ENCODE results near the gene B3GALT5.
A peak's percentile ranks its signal among the peaks of the same experiment; 100 is the strongest.

The B3GALT5 gene

GRCh38 chr21:39703578-39703977 lies 90.8 kb downstream of the B3GALT5 start:
- H3K4me3 ChIP-seq (ENCODE audit: low read depth, low read length), result no peak overlapping the region
- no peak for TF ChIP-seq CTCF (IDR thresholded peaks at IDR 0.05; ENCODE audit: low read depth, low read length, missing control alignments)
- DNase-seq (ENCODE audit: low read depth), result no peak
- in situ Hi-C loops (cut with HindIII; ENCODE audit: low sequenced_read_pairs), result loop anchor here (10.0 kb wide), 1 partner anchor 189 kb away; no protein-coding TSS in a partner anchor

DNA sequence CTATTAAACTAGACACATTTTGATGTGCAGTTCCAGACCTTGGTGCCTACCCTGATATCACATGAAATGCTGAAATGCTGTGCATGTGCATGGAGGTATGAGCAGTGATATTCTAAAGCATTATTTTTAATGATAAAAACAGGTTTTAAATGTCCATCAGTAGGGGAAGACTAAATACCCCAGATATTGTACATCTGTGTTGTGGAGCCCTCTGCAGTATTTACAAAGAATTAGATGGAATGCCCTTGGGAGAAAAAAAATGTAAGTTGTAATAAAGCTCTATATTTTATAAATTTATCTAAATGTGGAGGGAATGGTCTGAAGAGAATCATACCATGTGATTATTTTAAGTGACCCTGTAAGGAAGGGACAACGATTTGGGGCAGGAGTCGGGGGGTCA lies 93.1 kb downstream of the B3GALT5 start:
- no peak for DNase-seq (ENCODE audit: low read depth)
- no peak overlapping the region for H3K4me3 ChIP-seq (ENCODE audit: low read depth, low read length)
- TF ChIP-seq CTCF (IDR thresholded peaks at IDR 0.05; ENCODE audit: low read depth, low read length, missing control alignments), result peak; percentile 11
- in situ Hi-C loops (cut with HindIII; ENCODE audit: low sequenced_read_pairs), result loop anchor here (10.0 kb wide), 1 partner anchor 191 kb away; no protein-coding TSS in a partner anchor

DNA sequence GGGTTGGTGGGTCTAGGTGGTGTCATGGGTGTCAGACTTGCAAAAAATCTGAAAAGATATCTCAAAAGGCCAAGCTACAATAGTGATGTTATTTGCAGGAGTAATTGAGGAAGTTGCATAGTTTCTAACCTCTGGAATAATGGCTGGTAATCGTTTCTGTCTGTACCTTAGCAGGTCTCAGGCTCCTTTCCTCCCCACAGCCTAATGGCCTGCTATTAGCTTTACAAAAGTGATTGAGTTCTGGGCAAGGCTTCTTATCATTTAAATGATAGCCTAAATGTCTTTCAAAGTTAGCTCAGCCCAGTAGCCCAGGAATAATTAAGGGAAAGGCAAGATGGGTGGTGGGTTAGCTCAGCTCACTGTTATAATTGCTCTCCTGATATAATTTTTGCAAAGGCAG lies 94.6 kb downstream of the B3GALT5 start:
- no peak for TF ChIP-seq CTCF (IDR thresholded peaks at IDR 0.05; ENCODE audit: low read depth, low read length, missing control alignments)
- H3K4me3 ChIP-seq (ENCODE audit: low read depth, low read length), result no peak overlapping the region
- DNase-seq (ENCODE audit: low read depth), result no peak
- in situ Hi-C loops (cut with HindIII; ENCODE audit: low sequenced_read_pairs), result loop anchor here (10.0 kb wide), 1 partner anchor 193 kb away; no protein-coding TSS in a partner anchor

DNA sequence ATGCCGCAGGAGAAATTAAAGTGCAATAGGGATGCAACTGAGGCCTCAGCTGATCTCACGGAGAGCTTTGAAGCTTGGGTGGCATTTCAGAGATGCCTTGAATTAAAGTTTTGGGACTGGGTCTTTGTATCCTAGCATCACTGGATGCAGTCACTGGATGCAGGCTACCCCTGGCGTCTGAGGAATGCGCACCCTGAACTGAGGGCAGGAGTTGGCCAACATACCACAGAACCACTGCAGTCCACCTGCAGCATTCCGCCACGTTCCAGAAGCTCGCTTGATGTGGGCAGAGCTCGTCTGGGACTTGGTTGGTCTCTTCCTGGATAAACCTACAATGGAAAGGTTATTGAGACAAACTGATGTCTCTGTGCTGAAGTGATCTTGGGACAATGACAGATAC lies 98.1 kb downstream of the B3GALT5 start:
- in situ Hi-C loops (cut with HindIII; ENCODE audit: low sequenced_read_pairs), result no loop called here
- DNase-seq (ENCODE audit: low read depth), result no peak
- TF ChIP-seq CTCF (IDR thresholded peaks at IDR 0.05; ENCODE audit: low read depth, low read length, missing control alignments), result no peak
- no peak overlapping the region for H3K4me3 ChIP-seq (ENCODE audit: low read depth, low read length)

DNA sequence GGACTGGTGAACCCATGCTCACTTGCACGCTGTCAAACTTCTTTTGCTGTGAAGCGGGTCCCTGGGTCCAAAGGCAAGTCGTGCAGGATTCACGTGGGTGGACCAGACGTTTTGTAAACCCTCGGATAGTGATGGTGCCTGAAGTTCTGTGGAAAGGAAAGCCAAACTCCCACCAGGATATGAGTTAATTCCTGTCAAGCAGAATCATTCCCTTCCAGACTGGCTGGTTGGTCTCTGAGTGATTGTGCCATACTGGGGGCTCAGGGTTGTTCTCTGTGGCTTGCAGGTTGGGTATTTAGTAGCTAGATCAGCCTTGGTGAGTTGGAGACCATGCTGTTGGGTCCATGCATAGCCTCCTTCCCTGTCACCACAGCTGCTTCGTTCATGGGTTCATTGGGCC lies 99.5 kb downstream of the B3GALT5 start:
- TF ChIP-seq CTCF (IDR thresholded peaks at IDR 0.05; ENCODE audit: low read depth, low read length, missing control alignments), result no peak
- no peak overlapping the region for H3K4me3 ChIP-seq (ENCODE audit: low read depth, low read length)
- DNase-seq (ENCODE audit: low read depth), result no peak
- in situ Hi-C loops (cut with HindIII; ENCODE audit: low sequenced_read_pairs), result no loop called here

DNA sequence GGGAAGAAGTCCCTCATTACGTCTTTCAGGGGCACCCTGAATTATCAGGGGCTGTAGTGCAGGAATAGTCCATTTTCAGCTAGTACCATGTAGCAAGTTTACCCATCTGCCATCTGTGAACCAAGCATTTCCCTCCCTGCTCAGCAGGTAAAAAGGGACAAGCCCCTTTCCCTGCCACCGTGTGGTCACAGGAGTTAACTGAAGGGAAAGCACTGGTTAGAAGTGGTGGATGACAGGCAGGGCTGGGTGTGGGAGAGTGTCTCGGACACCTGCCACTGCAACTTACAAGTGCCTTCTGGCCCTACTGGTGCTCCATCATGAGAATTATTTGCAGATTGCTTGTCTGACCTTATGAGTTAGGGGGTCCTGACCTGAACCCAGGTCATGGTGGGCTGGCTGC lies 100.2 kb downstream of the B3GALT5 start:
- in situ Hi-C loops (cut with HindIII; ENCODE audit: low sequenced_read_pairs), result no loop called here
- no peak for DNase-seq (ENCODE audit: low read depth)
- peak; percentile 4 for TF ChIP-seq CTCF (IDR thresholded peaks at IDR 0.05; ENCODE audit: low read depth, low read length, missing control alignments)
- no peak overlapping the region for H3K4me3 ChIP-seq (ENCODE audit: low read depth, low read length)

- H3K4me3 ChIP-seq (ENCODE audit: low read depth, low read length), result no peak overlapping the region
- no peak for DNase-seq (ENCODE audit: low read depth)
- no peak for TF ChIP-seq CTCF (IDR thresholded peaks at IDR 0.05; ENCODE audit: low read depth, low read length, missing control alignments)
- in situ Hi-C loops (cut with HindIII; ENCODE audit: low sequenced_read_pairs), result no loop called here
Measured at GRCh38 chr21:39713905-39714304, 101.2 kb downstream of the B3GALT5 start.
